GM12878 (cell line): ENCODE data around the gene ESPNL. TPM values are rescaled to one million over a fixed set of nuclear protein-coding genes. Genes with fewer than 3 reads are reported as not detected.

Experiments used
- ATAC-seq: fragments of 200-7000 bp; cut with Tn5 transposase; 3 replicates; pipeline ENCODE4 v1.9.1; 2020; ENCODE audit warnings: mild to moderate bottlenecking, moderate library complexity
- BruUV-seq: library from RNA; stranded (reverse); fragments of 400-500 nt; replicated peaks from 2 replicates; lab custom pipeline; 2021; lab: Mats Ljungman, UMichigan
- CTCF ChIA-PET: fragments of 300-600 bp; sonication (Branson Sonifier 250); formaldehyde crosslinking; extraction: SDS; loops from one replicate; lab custom pipeline; 2021; ENCODE audit warnings: inconsistent platforms; lab: Yijun Ruan, JAX
- POLR2A ChIA-PET: fragments of 350-600 bp; formaldehyde crosslinking; extraction: SDS; loops from one replicate; lab custom pipeline; 2021; ENCODE audit warnings: inconsistent platforms; lab: Charles Lee
- RAD21 ChIA-PET: fragments of 300-600 bp; sonication (Branson Sonifier 250); formaldehyde crosslinking; loops from one replicate; lab custom pipeline; 2023; ENCODE audit warnings: antibody characterized with exemption; ENCODE audit not compliant: unreplicated experiment; lab: Charles Lee
- SMC1A ChIA-PET: fragments of 300-600 bp; sonication (Branson Sonifier 250); formaldehyde crosslinking; loops from one replicate; lab custom pipeline; 2023; ENCODE audit not compliant: unreplicated experiment, uncharacterized antibody; lab: Charles Lee
- DNase-seq: peaks from one replicate; pipeline ENCODE4 v3.0.0-alpha.2; 2011; ENCODE audit warnings: low read depth, low spot score
- FAIRE-seq: peaks from 3 replicates; lab custom pipeline; 2011; peaks lifted over from hg19 to GRCh38; lab: Jason Lieb, UNC
- H2AFZ ChIP-seq: 2 replicates; pipeline ENCODE4 v1.6.0; 2011; ENCODE audit warnings: low read depth, low read length, control low read depth; ENCODE audit not compliant: control insufficient read depth
- H3K27ac ChIP-seq: 2 replicates; pipeline ENCODE4 v1.5.1; 2011; ENCODE audit warnings: control low read depth; ENCODE audit not compliant: control insufficient read depth, insufficient read depth
- H3K27me3 ChIP-seq, 2 experiments: replicated peaks in 1 of 2; 2 replicates each; pipeline versions ENCODE4 v1.6.0 to v1.6.1; 2011; ENCODE audit warnings: low read length in 1 of 2; ENCODE audit not compliant: control insufficient read depth in 2 of 2, insufficient read depth in 2 of 2
- H3K36me3 ChIP-seq, 2 experiments: 2 replicates each; pipeline ENCODE4 v1.5.1; 2011; ENCODE audit warnings: low read length in 1 of 2; ENCODE audit not compliant: control insufficient read depth in 2 of 2, insufficient read depth in 2 of 2
- H3K4me1 ChIP-seq: 2 replicates; pipeline ENCODE4 v1.6.1; 2011; ENCODE audit warnings: mild to moderate bottlenecking, low read length, moderate library complexity, mixed read lengths; ENCODE audit not compliant: control insufficient read depth, insufficient read depth
- H3K4me2 ChIP-seq: 2 replicates; pipeline ENCODE4 v1.6.0; 2011; ENCODE audit warnings: control low read depth; ENCODE audit not compliant: control insufficient read depth, insufficient read depth
- H3K4me3 ChIP-seq: fragments of 200-600 bp; sonication (generic); 2 replicates; pipeline ENCODE4 v1.5.1; 2016
- H3K79me2 ChIP-seq: 2 replicates; pipeline ENCODE4 v1.6.0; 2011; ENCODE audit warnings: low read length; ENCODE audit not compliant: control insufficient read depth, insufficient read depth
- H3K9ac ChIP-seq: 2 replicates; pipeline ENCODE4 v1.8.0; 2011; ENCODE audit warnings: low read length, control low read depth, mixed read lengths; ENCODE audit not compliant: control insufficient read depth, insufficient read depth
- H3K9me3 ChIP-seq: replicated peaks from 3 replicates; pipeline ENCODE4 v1.5.1; 2011; ENCODE audit warnings: mild to moderate bottlenecking, low read length; ENCODE audit not compliant: control insufficient read depth, insufficient read depth
- H4K20me1 ChIP-seq: 2 replicates; pipeline ENCODE4 v1.6.0; 2011; ENCODE audit not compliant: control insufficient read depth, insufficient read depth
- WGBS: methylation state at CpG from one replicate; pipeline ENCODE4 v1.1.6; 2016; ENCODE audit warnings: low lambda C conversion rate; ENCODE audit not compliant: insufficient replicate concordance, insufficient coverage; ENCODE audit errors: missing lambda C conversion rate; 5-methylcytosine and 5-hydroxymethylcytosine counted together
- in situ Hi-C: fragments of 300-500 bp; cut with MboI; formaldehyde crosslinking; loops from 9 replicates; pipeline ENCODE4 v1.14.3; 2018; ENCODE audit warnings: mixed read lengths
- intact Hi-C: fragments of 100-400 bp; cut with micrococcal nuclease; formaldehyde crosslinking; loops from one replicate; pipeline ENCODE4 v1.14.2; 2022; ENCODE audit not compliant: unreplicated experiment
- polyA plus RNA-seq, 11 experiments: library from polyadenylated mRNA; depleted of rRNA in 4 of 11; unstranded in 6 of 11; stranded (reverse) in 5 of 11; fragments of >200 nt; fragmentation: Nextera tagmentation in 4 of 11; fragmentation: Illumina TruSeq in 1 of 11; extraction: Ambion mirVana in 4 of 11; extraction: Trizol in 1 of 11; gene quantifications; 1 replicate in 1 of 11; 2 replicates in 10 of 11; pipeline versions ENCODE4 v1.2.1 to v1.2.3, GENCODE V29; 2011 to 2016; ENCODE audit warnings: inconsistent platforms in 2 of 11, missing spikeins in 2 of 11, low read depth in 1 of 11
- total RNA-seq, 4 experiments: library from RNA; depleted of rRNA in 3 of 4; stranded (reverse); fragments of >200 nt in 3 of 4; fragmentation: Illumina TruSeq in 1 of 4; extraction: Trizol in 1 of 4; gene quantifications; 2 replicates each; pipeline versions ENCODE4 v1.2.1 to v1.2.3, GENCODE V29; 2013 to 2021
- TF ChIP-seq, protein P1 (sequence below): IDR thresholded peaks from 2 replicates; pipeline ENCODE4 v1.6.1; 2011; ENCODE audit warnings: mild to moderate bottlenecking, low read depth, low read length, moderate library complexity; ENCODE audit not compliant: insufficient replicate concordance
- TF ChIP-seq, protein P2 (sequence below): fragments of 450-650 bp; IDR thresholded peaks from 2 replicates; pipeline ENCODE4 v1.6.1; 2016; ENCODE audit warnings: mild to moderate bottlenecking
- TF ChIP-seq, protein P3 (sequence below): fragments of 450-650 bp; IDR thresholded peaks from 2 replicates; pipeline ENCODE4 v1.6.1; 2016; ENCODE audit warnings: mild to moderate bottlenecking

Gene ESPNL
- total and polyA plus RNA-seq, 10 of the 15 experiments (the other 5 are each of a cell fraction or from before 2014, with no cell fraction given), result 0.05 to 0.94 (median 0.36) TPM; not detected in 3

DNA sequence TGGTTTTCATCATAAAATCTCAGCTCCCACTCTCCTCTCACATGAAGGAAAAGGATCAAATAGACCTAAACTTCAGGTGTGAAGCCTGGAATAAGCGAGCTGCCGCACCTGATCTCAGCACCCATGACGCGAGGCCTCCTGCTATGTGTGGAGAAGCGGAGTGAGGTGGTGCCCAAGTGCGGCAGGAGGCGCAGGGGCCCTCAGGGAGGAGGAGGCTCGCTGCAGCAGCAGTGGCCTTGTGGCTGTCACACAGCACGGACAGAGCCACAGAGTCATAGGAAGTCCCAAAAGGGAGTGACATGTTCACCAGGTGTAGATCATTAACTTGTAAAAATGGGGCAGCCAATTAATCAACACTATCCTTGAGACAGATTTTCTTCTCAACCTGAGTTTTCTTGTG lies 30.3 kb upstream of the ESPNL start:
- POLR2A ChIA-PET, result interaction anchor here (1.7 kb wide), 1 partner anchor 8 kb away, joined by 3 read pairs; no protein-coding TSS in a partner anchor
- Histone ChIP-seq H2AFZ (no peak overlapping the region), H3K4me2 (no peak overlapping the region), H3K4me3 (no peak overlapping the region), H3K9me3 (peaks cover 3% of the 10 kb centered on the region; the same call in 2 of the 3 replicates), H3K27me3 (no peaks in the 10 kb centered on the region), H4K20me1 (no peaks in the 10 kb centered on the region), H3K4me1 (peaks cover 10% of the 10 kb centered on the region), H3K36me3 (peaks cover 9 to 21% of the 10 kb centered on the region in 2 experiments; a peak in 3 of 4 replicates), H3K27ac (no peak overlapping the region), H3K79me2 (peaks cover 2% of the 10 kb centered on the region), H3K9ac (no peak overlapping the region)
- intact Hi-C loops (loop anchor here (10.0 kb wide), 1 partner anchor 375 kb away; no protein-coding TSS in a partner anchor), in situ Hi-C loops (no loop called here)
- no TSS peak for BruUV-seq
- 90% methylated on average over 9 of the region's 9 CpGs for WGBS
- TF ChIP-seq, protein P1, sequence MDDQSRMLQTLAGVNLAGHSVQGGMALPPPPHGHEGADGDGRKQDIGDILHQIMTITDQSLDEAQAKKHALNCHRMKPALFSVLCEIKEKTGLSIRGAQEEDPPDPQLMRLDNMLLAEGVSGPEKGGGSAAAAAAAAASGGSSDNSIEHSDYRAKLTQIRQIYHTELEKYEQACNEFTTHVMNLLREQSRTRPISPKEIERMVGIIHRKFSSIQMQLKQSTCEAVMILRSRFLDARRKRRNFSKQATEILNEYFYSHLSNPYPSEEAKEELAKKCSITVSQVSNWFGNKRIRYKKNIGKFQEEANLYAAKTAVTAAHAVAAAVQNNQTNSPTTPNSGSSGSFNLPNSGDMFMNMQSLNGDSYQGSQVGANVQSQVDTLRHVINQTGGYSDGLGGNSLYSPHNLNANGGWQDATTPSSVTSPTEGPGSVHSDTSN, result peak; percentile 24
- TF ChIP-seq, protein P2, sequence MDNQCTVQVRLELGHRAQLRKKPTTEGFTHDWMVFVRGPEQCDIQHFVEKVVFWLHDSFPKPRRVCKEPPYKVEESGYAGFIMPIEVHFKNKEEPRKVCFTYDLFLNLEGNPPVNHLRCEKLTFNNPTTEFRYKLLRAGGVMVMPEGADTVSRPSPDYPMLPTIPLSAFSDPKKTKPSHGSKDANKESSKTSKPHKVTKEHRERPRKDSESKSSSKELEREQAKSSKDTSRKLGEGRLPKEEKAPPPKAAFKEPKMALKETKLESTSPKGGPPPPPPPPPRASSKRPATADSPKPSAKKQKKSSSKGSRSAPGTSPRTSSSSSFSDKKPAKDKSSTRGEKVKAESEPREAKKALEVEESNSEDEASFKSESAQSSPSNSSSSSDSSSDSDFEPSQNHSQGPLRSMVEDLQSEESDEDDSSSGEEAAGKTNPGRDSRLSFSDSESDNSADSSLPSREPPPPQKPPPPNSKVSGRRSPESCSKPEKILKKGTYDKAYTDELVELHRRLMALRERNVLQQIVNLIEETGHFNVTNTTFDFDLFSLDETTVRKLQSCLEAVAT, result no peak
- TF ChIP-seq, protein P3, sequence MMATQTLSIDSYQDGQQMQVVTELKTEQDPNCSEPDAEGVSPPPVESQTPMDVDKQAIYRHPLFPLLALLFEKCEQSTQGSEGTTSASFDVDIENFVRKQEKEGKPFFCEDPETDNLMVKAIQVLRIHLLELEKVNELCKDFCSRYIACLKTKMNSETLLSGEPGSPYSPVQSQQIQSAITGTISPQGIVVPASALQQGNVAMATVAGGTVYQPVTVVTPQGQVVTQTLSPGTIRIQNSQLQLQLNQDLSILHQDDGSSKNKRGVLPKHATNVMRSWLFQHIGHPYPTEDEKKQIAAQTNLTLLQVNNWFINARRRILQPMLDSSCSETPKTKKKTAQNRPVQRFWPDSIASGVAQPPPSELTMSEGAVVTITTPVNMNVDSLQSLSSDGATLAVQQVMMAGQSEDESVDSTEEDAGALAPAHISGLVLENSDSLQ, result peak; percentile 34; the same call in 1 of the 2 replicates
- RAD21 ChIA-PET, result interaction anchor here (1.3 kb wide), 1 partner anchor 9 kb away, joined by 6 read pairs; the partner anchor contains the start of gene SCLY
- FAIRE-seq (no peak), ATAC-seq (peak; percentile 87), DNase-seq (no peak)
- CTCF ChIA-PET, result no interaction called here
- SMC1A ChIA-PET, result interaction anchor here (2.3 kb wide), 1 partner anchor 72 kb away, joined by 8 read pairs; no protein-coding TSS in a partner anchor
